Measurements from ENCODE around the gene EPHA10.
"Not testable (repeated sequence)": the region's sequence is repeated elsewhere in the genome, so short reads cannot be mapped to it uniquely, and the experiment has no call there.

Gene EPHA10

GRCh38 chr1:37708471-37708870 is 56.4 kb downstream of the EPHA10 start:
- no peak for DNase-seq

- no peak for DNase-seq
These were observed 59.5 kb downstream of the EPHA10 start for GRCh38 chr1:37705399-37705798.

GRCh38 chr1:37704966-37705365 is 60.0 kb downstream of the EPHA10 start:
- DNase-seq: no peak

- DNase-seq: no peak
These were observed 61.9 kb downstream of the EPHA10 start for GRCh38 chr1:37703061-37703460.

- no peak for DNase-seq
These were observed 63.9 kb downstream of the EPHA10 start for GRCh38 chr1:37701051-37701450.

- no peak for DNase-seq
These were observed 65.8 kb downstream of the EPHA10 start for GRCh38 chr1:37699147-37699546.

- DNase-seq: no peak
These were observed 67.2 kb downstream of the EPHA10 start for GRCh38 chr1:37697737-37698136.

- DNase-seq: no peak
These were observed 67.8 kb downstream of the EPHA10 start for GRCh38 chr1:37697090-37697489.

GRCh38 chr1:37692834-37693175 is 72.1 kb downstream of the EPHA10 start:
- DNase-seq: no peak

GRCh38 chr1:37692078-37692833 is 72.7 kb downstream of the EPHA10 start, which contains the start of gene CDCA8:
Gene CDCA8, plus strand, starts transcription at chr1:37692516. Its CDS starts 175 bp downstream, at chr1:37692691.
- peak; percentile 99 for DNase-seq

GRCh38 chr1:37691497-37692077 is 73.3 kb downstream of the EPHA10 start:
- DNase-seq: peak; percentile 28

GRCh38 chr1:37688926-37689325 is 76.0 kb downstream of the EPHA10 start:
- DNase-seq: no peak

- DNase-seq: not testable (repeated sequence)
These were observed 77.2 kb downstream of the EPHA10 start for GRCh38 chr1:37687764-37688163.

GRCh38 chr1:37685722-37686121 is 79.2 kb downstream of the EPHA10 start:
- no peak for DNase-seq

- DNase-seq: not testable (repeated sequence)
These were observed 80.7 kb downstream of the EPHA10 start for GRCh38 chr1:37684182-37684581.

- peak; percentile 80 for DNase-seq
These were observed 82.5 kb downstream of the EPHA10 start for GRCh38 chr1:37682334-37682987.

GRCh38 chr1:37680933-37681332 is 84.0 kb downstream of the EPHA10 start:
- DNase-seq: no peak

- no peak for DNase-seq
These were observed 87.1 kb downstream of the EPHA10 start for GRCh38 chr1:37677808-37678207.

GRCh38 chr1:37677143-37677439 is 87.8 kb downstream of the EPHA10 start:
- no peak for DNase-seq

GRCh38 chr1:37676281-37677142 is 88.4 kb downstream of the EPHA10 start:
- no peak for DNase-seq

GRCh38 chr1:37673920-37674319 is 91.0 kb downstream of the EPHA10 start:
- DNase-seq: no peak

GRCh38 chr1:37672136-37672870 is 92.6 kb downstream of the EPHA10 start:
- DNase-seq: no peak

- no peak for DNase-seq
These were observed 93.7 kb downstream of the EPHA10 start for GRCh38 chr1:37671261-37671660.

Measured in CD4-positive, alpha-beta T cell treated with Interleukin-6 for 4 hours (primary cell).